GM18499 (cell line): ENCODE results near the gene CLCNKB.
"Not testable (repeated sequence)": the region's sequence is repeated elsewhere in the genome, so short reads cannot be mapped to it uniquely, and the experiment has no call there.

ENCODE experiments used
- ATAC-seq: cut with Tn5 transposase; IDR thresholded peaks from one replicate; pipeline ENCODE4 v1.9.1; 2021; ENCODE audit warnings: moderate number of reproducible peaks; ENCODE audit not compliant: insufficient read depth, unreplicated experiment

The CLCNKB gene

GRCh38 chr1:16055613-16056520 lies 12.3 kb downstream of the CLCNKB start:
- no peak for ATAC-seq

DNA sequence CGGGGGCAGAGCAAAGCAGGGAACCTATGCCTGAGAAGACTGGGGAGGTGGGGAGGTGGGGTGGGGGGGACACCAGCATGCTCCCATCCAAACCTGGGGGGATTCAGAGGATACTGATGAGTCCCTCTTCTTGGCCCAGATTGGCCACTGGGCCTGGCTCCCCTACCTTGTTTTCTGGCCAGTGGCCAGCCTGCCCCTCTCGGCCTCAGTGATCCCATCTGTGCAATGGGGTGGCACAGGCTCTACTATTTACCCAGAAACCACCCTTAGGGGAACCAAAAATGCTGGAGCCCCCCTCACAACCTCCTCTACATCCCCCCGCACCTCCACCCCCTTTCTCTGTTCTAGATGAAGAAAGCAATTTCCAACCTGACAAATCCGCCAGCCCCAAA lies 12.9 kb downstream of the CLCNKB start:
- not testable (repeated sequence) for ATAC-seq

- not testable (repeated sequence) for ATAC-seq
These were observed 13.8 kb downstream of the CLCNKB start for GRCh38 chr1:16057314-16057915.

GRCh38 chr1:16058394-16059120 lies 15.0 kb downstream of the CLCNKB start:
- not testable (repeated sequence) for ATAC-seq

DNA sequence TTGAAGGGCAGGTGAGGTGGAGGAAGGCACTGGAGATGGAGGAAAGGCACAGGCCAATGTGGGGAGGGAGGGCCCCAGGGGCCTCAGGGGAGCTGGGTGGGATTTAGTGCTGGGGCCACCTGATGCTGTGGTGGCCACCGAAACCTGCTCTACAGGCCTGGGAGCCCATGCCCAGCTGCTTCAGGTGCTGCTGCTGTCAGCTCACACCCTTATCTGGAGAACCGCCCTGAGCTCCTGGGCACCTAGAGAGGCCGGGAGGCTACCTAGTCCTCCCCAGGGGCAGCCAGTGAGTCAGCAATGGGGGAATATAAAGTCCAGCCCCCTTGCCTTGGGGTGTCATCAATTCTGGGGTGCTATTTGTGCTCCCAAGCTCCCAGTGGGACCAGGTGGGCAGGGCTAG lies 17.7 kb downstream of the CLCNKB start:
- no peak for ATAC-seq

DNA sequence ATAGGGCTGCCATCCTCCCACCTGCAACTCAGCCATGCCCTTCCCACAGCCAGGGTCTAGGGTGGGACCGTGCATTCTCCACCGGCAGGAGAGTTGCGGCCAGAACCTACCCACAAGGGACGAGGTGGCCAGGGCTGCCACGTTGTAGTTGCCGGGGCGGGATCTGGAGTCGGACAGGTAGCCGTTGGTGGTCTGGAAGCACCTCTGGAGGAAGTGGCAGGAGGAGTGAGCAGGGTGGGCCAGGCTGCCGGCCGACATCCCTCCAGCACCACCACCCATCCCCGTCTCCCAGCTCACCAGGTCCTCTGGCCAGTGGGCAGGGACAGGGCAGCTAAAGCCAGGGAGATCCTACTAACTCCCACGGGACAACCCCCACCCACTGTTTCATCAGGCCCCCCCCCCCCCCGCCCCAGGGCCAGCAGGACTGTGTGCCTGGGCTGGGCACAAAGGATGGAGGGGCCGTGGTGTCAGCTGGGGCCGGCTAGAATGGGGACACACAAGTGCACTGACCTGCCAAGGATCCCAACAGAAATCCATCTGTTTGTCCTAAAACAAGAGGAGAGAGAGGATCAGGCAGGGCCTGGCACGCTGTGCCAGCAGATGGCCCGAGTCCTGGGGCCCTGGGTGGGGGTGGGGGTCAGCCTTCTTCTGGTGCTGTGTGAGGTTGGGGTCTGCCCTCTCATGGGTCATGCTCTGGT lies 18.6 kb downstream of the CLCNKB start:
- ATAC-seq, result not testable (repeated sequence)

GRCh38 chr1:16062687-16063075 lies 19.1 kb downstream of the CLCNKB start:
- ATAC-seq, result not testable (repeated sequence)

GRCh38 chr1:16063226-16063829 lies 19.7 kb downstream of the CLCNKB start:
- no peak for ATAC-seq

- no peak for ATAC-seq
These were observed 20.3 kb downstream of the CLCNKB start for GRCh38 chr1:16063921-16064320.

GRCh38 chr1:16064536-16065268 lies 21.1 kb downstream of the CLCNKB start:
- no peak for ATAC-seq

GRCh38 chr1:16065269-16065576 lies 21.6 kb downstream of the CLCNKB start:
- no peak for ATAC-seq

DNA sequence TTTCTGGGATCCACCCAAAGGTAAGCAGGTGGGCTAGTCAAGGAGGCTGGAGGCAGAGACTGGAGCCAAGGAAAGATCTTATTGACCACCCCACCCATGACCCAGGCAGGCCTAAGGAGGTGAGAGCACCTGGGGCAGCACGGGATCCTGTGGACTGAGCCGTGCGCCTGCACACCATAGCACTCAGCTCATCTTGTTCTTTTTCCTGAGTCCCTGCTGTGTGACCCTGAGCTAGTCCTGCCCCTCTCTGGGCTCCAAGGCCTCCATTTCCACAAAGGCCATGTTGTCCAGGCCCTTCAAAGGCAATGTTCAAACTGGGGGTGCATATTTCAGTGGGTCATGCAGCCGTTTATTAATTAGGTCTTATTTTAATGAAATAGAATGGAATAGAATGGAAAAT lies 22.7 kb downstream of the CLCNKB start:
- ATAC-seq, result no peak

- ATAC-seq, result no peak
These were observed 23.7 kb downstream of the CLCNKB start for GRCh38 chr1:16067127-16067768.

- ATAC-seq, result no peak
These were observed 24.4 kb downstream of the CLCNKB start for GRCh38 chr1:16067933-16068332.

DNA sequence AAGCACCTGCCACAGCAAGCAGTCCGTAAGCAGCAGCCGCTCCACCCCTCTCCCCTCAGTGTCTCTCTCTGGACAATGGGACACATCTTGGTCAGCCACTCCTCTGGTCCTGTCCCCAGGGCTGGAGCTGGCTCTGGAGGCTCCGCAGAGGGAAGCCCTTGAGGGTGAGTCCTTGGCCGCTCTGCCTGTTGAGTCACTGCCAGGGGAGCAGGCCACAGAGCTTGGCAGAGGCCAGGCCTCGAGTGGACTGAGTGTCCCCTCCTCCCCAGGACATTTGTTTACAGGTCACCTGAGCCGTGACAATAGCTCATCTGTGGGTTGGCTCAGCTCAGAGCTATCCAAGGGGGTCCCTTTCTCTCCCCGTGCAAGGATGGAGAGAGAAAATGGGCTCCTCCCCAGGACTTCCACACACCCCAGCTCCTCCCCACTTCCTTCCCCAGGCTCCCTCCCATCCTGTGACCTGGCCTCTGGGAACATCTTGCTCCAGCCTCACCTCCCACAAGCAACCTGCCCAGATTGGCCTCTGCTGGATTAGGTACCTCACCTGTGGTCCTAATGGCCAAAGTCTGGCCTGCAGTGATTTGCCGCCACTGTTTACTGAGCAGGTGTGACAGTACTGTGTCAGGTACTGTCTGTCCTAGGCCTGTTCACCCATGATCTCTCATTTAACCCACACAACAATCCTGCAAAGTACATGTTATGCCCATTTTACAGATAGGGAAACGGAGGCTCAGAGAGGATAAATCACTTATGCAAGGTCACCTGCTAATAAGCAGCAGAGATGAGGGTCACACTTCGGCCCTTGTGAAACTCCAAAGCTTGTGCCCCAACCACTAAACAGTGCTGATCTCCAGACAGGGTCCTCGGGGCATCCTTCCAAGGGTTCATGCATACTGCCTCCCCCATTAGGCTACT lies 25.0 kb downstream of the CLCNKB start:
- ATAC-seq, result no peak

GRCh38 chr1:16070640-16071355 lies 27.2 kb downstream of the CLCNKB start:
- no peak for ATAC-seq

DNA sequence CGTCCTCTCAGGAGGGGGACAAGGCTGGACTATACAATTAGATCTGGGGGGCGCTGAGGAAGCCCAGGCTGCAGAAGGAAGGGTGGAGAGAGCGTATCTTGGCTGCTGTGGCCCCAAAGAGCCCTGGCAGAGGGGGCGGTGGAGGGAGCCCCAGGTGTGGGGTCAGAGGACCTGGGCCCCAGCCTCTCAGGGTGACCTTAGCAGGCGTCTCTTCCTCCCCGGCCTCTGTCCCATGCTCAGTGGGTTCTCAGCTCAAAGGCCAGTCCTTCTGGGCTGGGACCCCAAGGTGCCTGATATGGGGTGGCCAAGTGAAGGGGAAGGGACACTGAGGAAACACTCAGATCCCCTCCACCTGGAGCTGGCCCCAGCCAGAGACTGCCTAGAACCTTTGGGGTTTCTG lies 28.0 kb downstream of the CLCNKB start:
- no peak for ATAC-seq
